A673 (cell line): ENCODE results near the gene LBX1.

Experiments
- EZH2 ChIP-seq: fragments of 200-600 bp; sonication (generic); IDR thresholded peaks from 2 replicates; pipeline ENCODE4 v1.6.1; 2017; ENCODE audit warnings: borderline replicate concordance, low read depth, mild to moderate bottlenecking, mixed read lengths, antibody characterized with exemption, low read length; ENCODE audit not compliant: poor library complexity, severe bottlenecking
- TF ChIP-seq, protein P1 (sequence below): fragments of 300-800, 200-600 bp; sonication (generic); conservative IDR thresholded peaks from 2 replicates; pipeline ENCODE4 v1.5.1; 2017; ENCODE audit warnings: low read depth, mild to moderate bottlenecking, antibody characterized with exemption, low read length, moderate library complexity, mixed read lengths

DNA sequence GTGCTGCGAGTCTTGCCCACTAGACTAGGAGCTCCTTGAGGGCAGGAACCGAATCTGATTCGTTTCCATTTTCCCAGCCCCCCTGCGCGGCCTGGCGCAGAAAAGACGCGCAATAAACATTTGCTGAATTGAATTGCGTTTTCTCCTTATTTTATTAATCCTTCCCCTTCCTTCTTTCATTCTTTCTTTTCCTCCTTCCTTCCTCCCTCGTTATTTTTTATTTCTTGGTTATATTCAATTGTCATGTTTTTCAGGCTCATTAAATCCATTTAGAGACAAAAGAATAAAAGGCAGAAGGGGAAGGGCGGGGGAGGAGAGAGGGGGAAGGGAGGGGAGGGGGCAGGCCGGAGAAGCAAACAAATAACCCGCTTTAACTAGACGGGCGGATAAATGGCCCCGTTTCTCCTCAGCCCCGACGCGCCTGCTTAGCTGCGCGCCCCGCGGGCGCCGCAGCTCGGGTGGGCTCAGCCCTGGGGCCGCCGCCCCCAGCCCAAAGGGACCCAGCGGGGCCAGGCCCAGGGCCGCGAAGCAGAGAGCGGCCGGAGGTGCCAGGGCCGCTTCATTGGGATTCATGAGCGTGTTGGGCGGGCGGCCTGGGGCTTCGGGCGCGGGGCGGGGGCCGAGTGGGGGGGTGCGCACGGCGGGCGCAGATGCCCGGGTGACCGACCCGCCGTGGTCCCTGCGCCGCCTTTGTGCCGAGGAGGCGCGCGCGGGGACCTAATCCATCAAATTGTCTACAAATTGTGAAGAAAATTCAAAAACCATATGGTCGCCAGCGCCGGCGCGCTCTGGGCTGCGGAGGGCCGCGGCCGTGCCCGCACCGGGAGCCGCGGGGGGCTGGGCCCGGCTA lies 5.0 kb downstream of the LBX1 start:
- peak; percentile 52 for TF ChIP-seq EZH2
- TF ChIP-seq, protein P1, sequence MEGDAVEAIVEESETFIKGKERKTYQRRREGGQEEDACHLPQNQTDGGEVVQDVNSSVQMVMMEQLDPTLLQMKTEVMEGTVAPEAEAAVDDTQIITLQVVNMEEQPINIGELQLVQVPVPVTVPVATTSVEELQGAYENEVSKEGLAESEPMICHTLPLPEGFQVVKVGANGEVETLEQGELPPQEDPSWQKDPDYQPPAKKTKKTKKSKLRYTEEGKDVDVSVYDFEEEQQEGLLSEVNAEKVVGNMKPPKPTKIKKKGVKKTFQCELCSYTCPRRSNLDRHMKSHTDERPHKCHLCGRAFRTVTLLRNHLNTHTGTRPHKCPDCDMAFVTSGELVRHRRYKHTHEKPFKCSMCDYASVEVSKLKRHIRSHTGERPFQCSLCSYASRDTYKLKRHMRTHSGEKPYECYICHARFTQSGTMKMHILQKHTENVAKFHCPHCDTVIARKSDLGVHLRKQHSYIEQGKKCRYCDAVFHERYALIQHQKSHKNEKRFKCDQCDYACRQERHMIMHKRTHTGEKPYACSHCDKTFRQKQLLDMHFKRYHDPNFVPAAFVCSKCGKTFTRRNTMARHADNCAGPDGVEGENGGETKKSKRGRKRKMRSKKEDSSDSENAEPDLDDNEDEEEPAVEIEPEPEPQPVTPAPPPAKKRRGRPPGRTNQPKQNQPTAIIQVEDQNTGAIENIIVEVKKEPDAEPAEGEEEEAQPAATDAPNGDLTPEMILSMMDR: no peak
